ENCODE results near the gene OR4C13. TPM values are rescaled to one million over a fixed set of nuclear protein-coding genes. Genes with fewer than 3 reads are reported as not detected.
"Not testable (repeated sequence)": the region's sequence is repeated elsewhere in the genome, so short reads cannot be mapped to it uniquely, and the experiment has no call there.

Gene OR4C13
- total RNA-seq: not detected
- not detected for polyA plus RNA-seq

- no peaks in the 10 kb centered on the region for H3K9me3 ChIP-seq
- H3K4me3 ChIP-seq: no peak within 1 kb of the TSS
- WGBS, 2 donors: 86% methylated on average over 1 of the region's 1 CpG
- no peaks in the 10 kb centered on the region for H3K36me3 ChIP-seq
- no peaks in the 10 kb centered on the region for H3K27me3 ChIP-seq
- TF ChIP-seq CTCF (IDR thresholded peaks at IDR 0.05): no peak
- intact Hi-C loops (cut with DNase I): no loop called here
- no peak for DNase-seq
- FAIRE-seq: no peak
- no peak within 1 kb of the TSS for H3K27ac ChIP-seq
- ATAC-seq: no peak
- peaks cover 0 to 3% (median 0%) of the 10 kb centered on the region in 3 donors for H3K4me1 ChIP-seq
Measured at GRCh38 chr11:49952091-49952490, at the start of gene OR4C13. Gene OR4C13, plus strand, starts transcription at chr11:49952391. Its CDS starts 32 bp downstream, at chr11:49952423.

- H3K9me3 ChIP-seq; intact Hi-C loops (cut with DNase I); H3K36me3 ChIP-seq; FAIRE-seq; H3K27ac ChIP-seq; ATAC-seq; H3K27me3 ChIP-seq; H3K4me1 ChIP-seq; H3K4me3 ChIP-seq: not testable (repeated sequence)
- peak in 1 of 6 donors; percentile 56 for DNase-seq
- WGBS, 2 donors: 65 to 73% methylated on average over 12 to 13 of the region's 13 CpGs
Measured at GRCh38 chr11:49911516-49911915, 40.7 kb upstream of the OR4C13 start.

- H3K27me3 ChIP-seq; intact Hi-C loops (cut with DNase I); H3K4me1 ChIP-seq; DNase-seq; FAIRE-seq; ATAC-seq; H3K9me3 ChIP-seq; H3K27ac ChIP-seq; H3K36me3 ChIP-seq; H3K4me3 ChIP-seq: not testable (repeated sequence)
- 57 to 64% methylated on average over 1 of the region's 1 CpG for WGBS, 2 donors
Measured at GRCh38 chr11:49948701-49949100, 3.5 kb upstream of the OR4C13 start.

GRCh38 chr11:49973439-49973838 is 21.2 kb downstream of the OR4C13 start:
- not testable (repeated sequence) for H3K36me3 ChIP-seq, H3K27ac ChIP-seq
- FAIRE-seq: peak; percentile 88

GRCh38 chr11:49982435-49982834 is 30.2 kb downstream of the OR4C13 start, which contains the start of gene OR4C12:
Gene OR4C12, minus strand, starts transcription at chr11:49982535. Its CDS starts 34 bp downstream, at chr11:49982501.
- H3K27ac ChIP-seq; H3K9me3 ChIP-seq; H3K4me1 ChIP-seq; H3K4me3 ChIP-seq; H3K36me3 ChIP-seq; intact Hi-C loops (cut with DNase I); FAIRE-seq; DNase-seq; H3K27me3 ChIP-seq; ATAC-seq: not testable (repeated sequence)
- WGBS, 2 donors: 9 to 21% methylated on average over 1 of the region's 1 CpG

More at GRCh38 chr11:49973439-49973838, 21.2 kb downstream of the OR4C13 start:
- ATAC-seq; H3K4me1 ChIP-seq; H3K27me3 ChIP-seq; H3K9me3 ChIP-seq; DNase-seq; H3K4me3 ChIP-seq; intact Hi-C loops (cut with DNase I): not testable (repeated sequence)
- 70 to 81% methylated on average over 4 of the region's 4 CpGs for WGBS, 2 donors

- FAIRE-seq (no peak), ATAC-seq (peak; percentile 56 to 72 (median 66)), DNase-seq (peak in 4 of 6 donors; percentile 43 to 71 (median 59))
- TF ChIP-seq CTCF (IDR thresholded peaks at IDR 0.05): peak; percentile 30 to 62 (median 38)
- Histone ChIP-seq H3K27me3 (no peaks in the 10 kb centered on the region), H3K27ac (no peak overlapping the region), H3K4me3 (no peak overlapping the region), H3K4me1 (no peaks in the 10 kb centered on the region), H3K36me3 (no peaks in the 10 kb centered on the region), H3K9me3 (no peaks in the 10 kb centered on the region)
- intact Hi-C loops (cut with DNase I): no loop called here
- 29 to 32% methylated on average over 6 of the region's 6 CpGs for WGBS, 2 donors
Measured at GRCh38 chr11:49995565-49995964, 43.4 kb downstream of the OR4C13 start.

Other genes starting within 250 kb of the OR4C13 start
- gene OR4C12, start 30.1 kb downstream of the OR4C13 start, total RNA-seq: not detected
- not detected for gene OR4C12, start 30.1 kb downstream of the OR4C13 start, polyA plus RNA-seq
- gene OR4C45, start 80.5 kb downstream of the OR4C13 start, total RNA-seq: not detected
- gene OR4C45, start 80.5 kb downstream of the OR4C13 start, polyA plus RNA-seq: not detected